ENCODE measurements around the gene ATP5PO.

GRCh38 chr21:33881689-33882440 lies 33.7 kb downstream of the ATP5PO start:
- TF ChIP-seq CTCF (IDR thresholded peaks at IDR 0.05) (no peak), EZH2 (IDR thresholded peaks at IDR 0.05; ENCODE audit: borderline replicate concordance, insufficient read depth, low read depth, low read length, poor library complexity, severe bottlenecking) (no peak)

Data from B cell (primary cell).